Measurements from ENCODE around the gene GYS2.

GYS2 gene

DNA sequence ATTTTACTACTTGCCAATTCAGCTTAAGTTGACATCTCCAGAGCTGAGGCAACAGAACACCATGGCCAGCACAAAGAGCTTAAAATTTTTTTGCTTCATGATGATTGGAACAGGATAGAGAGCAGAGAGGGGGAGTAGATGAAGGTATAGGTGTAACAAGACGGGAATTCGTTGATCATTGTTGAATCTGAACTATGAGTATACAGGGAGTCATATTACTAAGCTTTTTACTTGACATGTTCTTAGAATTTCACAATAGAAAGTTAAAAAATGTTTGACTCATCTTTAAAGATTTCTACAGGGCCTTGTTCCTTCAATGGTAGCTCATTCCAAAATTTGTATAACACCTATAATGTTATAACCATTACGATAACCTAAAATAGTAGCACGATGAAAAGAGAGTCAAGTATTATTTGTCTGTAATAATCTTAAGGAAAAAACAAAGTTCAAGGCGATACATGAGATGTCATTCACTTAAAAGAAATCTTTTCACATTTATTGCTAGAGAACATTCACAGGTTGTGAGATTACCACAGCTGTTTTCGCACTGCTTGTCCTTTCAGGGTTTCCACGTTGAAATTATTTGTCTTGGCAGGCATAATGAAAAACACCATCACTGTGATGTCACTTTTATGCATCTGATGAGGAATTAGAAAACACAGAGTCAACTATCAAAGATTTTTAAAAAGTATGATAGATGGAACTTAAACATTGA is 44.6 kb downstream of the GYS2 start:
- TF ChIP-seq SPI1 (IDR thresholded peaks at IDR 0.05; ENCODE audit: borderline replicate concordance, low read depth): no peak
- H3K27me3 ChIP-seq (ENCODE audit: insufficient read depth, poor library complexity, severe bottlenecking): no peaks in the 10 kb centered on the region
- no peak overlapping the region for H3K4me3 ChIP-seq (replicated peaks; ENCODE audit: insufficient read depth, low read length)
- no peak for DNase-seq (ENCODE audit: low read depth in 1 of 2, low spot score in 1 of 2)
- H3K27ac ChIP-seq (replicated peaks): no peak overlapping the region

DNA sequence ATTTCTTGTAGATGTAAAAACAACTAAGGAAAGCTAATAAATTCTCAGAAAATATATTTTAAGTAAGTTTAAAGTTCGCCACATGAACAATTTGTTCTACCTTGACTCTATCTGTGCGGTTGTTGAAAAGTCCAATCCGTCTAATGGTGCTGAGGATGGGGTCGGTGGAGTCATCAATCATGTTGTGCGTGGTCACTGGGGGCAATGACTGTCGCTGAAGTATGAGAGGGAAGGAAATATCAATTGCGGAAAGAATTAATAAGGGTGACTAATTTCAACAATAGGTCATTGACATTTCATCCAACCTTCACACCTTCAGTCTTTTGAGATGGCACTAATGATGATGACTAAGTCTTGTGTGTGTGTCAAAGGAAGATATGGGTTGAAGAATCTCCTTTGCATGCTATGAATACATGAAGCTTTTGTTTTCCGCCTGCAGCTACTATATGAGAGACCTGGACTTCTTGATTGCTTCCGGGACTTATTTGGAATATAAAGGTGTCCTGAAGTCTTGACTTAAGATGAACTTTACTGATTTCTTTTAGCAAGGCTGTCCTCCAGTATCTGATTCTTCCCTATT is 46.5 kb downstream of the GYS2 start:
- DNase-seq (ENCODE audit: low read depth in 1 of 2, low spot score in 1 of 2): no peak
- Histone ChIP-seq H3K27me3 (ENCODE audit: insufficient read depth, poor library complexity, severe bottlenecking) (no peaks in the 10 kb centered on the region), H3K4me3 (replicated peaks; ENCODE audit: insufficient read depth, low read length) (no peak overlapping the region), H3K27ac (replicated peaks) (no peak overlapping the region)
- TF ChIP-seq GABPA (IDR thresholded peaks at IDR 0.05; ENCODE audit: low read depth) (no peak), POLR2AphosphoS5 (IDR thresholded peaks at IDR 0.05; ENCODE audit: low read depth) (no peak), SPI1 (IDR thresholded peaks at IDR 0.05; ENCODE audit: borderline replicate concordance, low read depth) (no peak)
- TF ChIP-seq, protein P1, sequence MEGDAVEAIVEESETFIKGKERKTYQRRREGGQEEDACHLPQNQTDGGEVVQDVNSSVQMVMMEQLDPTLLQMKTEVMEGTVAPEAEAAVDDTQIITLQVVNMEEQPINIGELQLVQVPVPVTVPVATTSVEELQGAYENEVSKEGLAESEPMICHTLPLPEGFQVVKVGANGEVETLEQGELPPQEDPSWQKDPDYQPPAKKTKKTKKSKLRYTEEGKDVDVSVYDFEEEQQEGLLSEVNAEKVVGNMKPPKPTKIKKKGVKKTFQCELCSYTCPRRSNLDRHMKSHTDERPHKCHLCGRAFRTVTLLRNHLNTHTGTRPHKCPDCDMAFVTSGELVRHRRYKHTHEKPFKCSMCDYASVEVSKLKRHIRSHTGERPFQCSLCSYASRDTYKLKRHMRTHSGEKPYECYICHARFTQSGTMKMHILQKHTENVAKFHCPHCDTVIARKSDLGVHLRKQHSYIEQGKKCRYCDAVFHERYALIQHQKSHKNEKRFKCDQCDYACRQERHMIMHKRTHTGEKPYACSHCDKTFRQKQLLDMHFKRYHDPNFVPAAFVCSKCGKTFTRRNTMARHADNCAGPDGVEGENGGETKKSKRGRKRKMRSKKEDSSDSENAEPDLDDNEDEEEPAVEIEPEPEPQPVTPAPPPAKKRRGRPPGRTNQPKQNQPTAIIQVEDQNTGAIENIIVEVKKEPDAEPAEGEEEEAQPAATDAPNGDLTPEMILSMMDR (IDR thresholded peaks at IDR 0.05; ENCODE audit: insufficient read depth, low read length): no peak
- TF ChIP-seq, protein P2, sequence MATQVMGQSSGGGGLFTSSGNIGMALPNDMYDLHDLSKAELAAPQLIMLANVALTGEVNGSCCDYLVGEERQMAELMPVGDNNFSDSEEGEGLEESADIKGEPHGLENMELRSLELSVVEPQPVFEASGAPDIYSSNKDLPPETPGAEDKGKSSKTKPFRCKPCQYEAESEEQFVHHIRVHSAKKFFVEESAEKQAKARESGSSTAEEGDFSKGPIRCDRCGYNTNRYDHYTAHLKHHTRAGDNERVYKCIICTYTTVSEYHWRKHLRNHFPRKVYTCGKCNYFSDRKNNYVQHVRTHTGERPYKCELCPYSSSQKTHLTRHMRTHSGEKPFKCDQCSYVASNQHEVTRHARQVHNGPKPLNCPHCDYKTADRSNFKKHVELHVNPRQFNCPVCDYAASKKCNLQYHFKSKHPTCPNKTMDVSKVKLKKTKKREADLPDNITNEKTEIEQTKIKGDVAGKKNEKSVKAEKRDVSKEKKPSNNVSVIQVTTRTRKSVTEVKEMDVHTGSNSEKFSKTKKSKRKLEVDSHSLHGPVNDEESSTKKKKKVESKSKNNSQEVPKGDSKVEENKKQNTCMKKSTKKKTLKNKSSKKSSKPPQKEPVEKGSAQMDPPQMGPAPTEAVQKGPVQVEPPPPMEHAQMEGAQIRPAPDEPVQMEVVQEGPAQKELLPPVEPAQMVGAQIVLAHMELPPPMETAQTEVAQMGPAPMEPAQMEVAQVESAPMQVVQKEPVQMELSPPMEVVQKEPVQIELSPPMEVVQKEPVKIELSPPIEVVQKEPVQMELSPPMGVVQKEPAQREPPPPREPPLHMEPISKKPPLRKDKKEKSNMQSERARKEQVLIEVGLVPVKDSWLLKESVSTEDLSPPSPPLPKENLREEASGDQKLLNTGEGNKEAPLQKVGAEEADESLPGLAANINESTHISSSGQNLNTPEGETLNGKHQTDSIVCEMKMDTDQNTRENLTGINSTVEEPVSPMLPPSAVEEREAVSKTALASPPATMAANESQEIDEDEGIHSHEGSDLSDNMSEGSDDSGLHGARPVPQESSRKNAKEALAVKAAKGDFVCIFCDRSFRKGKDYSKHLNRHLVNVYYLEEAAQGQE (IDR thresholded peaks at IDR 0.05; ENCODE audit: insufficient replicate concordance, low read depth): no peak

DNA sequence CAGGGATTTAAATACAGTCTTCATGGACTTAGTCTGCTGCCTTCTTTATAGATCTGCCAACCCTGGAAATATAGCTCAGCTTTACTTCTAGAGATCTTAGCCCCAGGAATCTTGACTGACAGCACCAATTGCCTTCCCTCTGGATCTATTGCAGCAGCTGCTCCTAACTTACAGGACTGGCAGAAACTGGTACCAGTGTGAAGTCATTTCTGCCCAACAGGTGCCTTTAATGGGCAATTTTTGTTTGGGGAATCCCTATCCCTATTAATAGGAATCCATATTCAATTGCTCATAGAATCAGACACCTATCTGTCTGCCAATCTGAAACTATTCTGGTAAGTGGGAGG is 51.3 kb downstream of the GYS2 start:
- H3K27me3 ChIP-seq (ENCODE audit: insufficient read depth, poor library complexity, severe bottlenecking): no peaks in the 10 kb centered on the region
- H3K4me3 ChIP-seq (replicated peaks; ENCODE audit: insufficient read depth, low read length): no peak overlapping the region
- H3K27ac ChIP-seq (replicated peaks): no peak overlapping the region
- TF ChIP-seq POLR2AphosphoS5 (IDR thresholded peaks at IDR 0.05; ENCODE audit: low read depth) (no peak), GABPA (IDR thresholded peaks at IDR 0.05; ENCODE audit: low read depth) (no peak), SPI1 (IDR thresholded peaks at IDR 0.05; ENCODE audit: borderline replicate concordance, low read depth) (no peak)
- TF ChIP-seq, protein P2 (IDR thresholded peaks at IDR 0.05; ENCODE audit: insufficient replicate concordance, low read depth): no peak
- TF ChIP-seq, protein P1 (IDR thresholded peaks at IDR 0.05; ENCODE audit: insufficient read depth, low read length): no peak
- DNase-seq (ENCODE audit: low read depth in 1 of 2, low spot score in 1 of 2): no peak

DNA sequence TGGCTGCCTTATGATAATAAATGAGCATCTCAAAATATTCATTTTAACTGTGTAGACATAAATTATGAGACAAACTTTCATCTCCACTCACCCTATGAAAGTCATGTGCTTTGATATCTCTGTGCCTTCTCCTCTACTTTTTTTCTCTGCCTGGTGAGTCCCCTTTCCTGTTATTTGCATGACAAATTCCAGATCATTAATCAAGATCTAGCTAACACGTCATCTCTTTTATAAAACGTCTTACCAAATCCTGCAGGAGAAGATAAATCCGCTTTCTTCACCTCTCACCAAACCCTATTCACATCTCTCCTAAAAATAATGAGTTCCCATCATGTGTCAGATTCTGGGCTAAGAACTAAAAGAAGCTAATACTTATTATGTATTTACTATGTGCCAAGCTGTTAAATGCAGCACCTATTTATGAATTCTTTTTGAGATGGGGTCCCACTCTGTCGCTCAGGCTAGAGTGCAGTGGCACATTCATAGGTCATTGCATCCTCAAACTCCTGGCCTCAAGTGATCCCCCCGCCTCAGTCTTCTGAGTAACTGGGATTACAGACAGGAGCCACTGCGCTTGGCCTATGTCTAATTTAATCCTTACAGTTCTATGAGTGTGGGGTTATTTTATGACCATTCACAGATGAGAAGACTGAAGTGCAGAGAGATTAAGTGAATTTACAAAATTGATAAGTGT is 51.9 kb downstream of the GYS2 start:
- Histone ChIP-seq H3K4me3 (replicated peaks; ENCODE audit: insufficient read depth, low read length) (no peak overlapping the region), H3K27ac (replicated peaks) (no peak overlapping the region), H3K27me3 (ENCODE audit: insufficient read depth, poor library complexity, severe bottlenecking) (no peaks in the 10 kb centered on the region)
- no peak for TF ChIP-seq POLR2AphosphoS5 (IDR thresholded peaks at IDR 0.05; ENCODE audit: low read depth)
- no peak for TF ChIP-seq GABPA (IDR thresholded peaks at IDR 0.05; ENCODE audit: low read depth)
- TF ChIP-seq, protein P1 (IDR thresholded peaks at IDR 0.05; ENCODE audit: insufficient read depth, low read length): no peak
- no peak for TF ChIP-seq SPI1 (IDR thresholded peaks at IDR 0.05; ENCODE audit: borderline replicate concordance, low read depth)
- TF ChIP-seq, protein P2 (IDR thresholded peaks at IDR 0.05; ENCODE audit: insufficient replicate concordance, low read depth): no peak
- no peak for DNase-seq (ENCODE audit: low read depth in 1 of 2, low spot score in 1 of 2)

All from HL-60 (cell line).